Esophagus (tissue), 2 donors: Measurements from ENCODE around the gene PIAS4. TPM values are rescaled to one million over a fixed set of nuclear protein-coding genes. Genes with fewer than 3 reads are reported as not detected.

Source experiments
- H3K27ac ChIP-seq, 2 donors: one replicate each; pipeline ENCODE4 v1.5.1; 2013; ENCODE audit warnings: low read depth in 2 of 2, mild to moderate bottlenecking in 2 of 2, inconsistent platforms in 1 of 2, low read length in 1 of 2, moderate library complexity in 1 of 2
- H3K27me3 ChIP-seq, 2 donors: one replicate each; pipeline ENCODE4 v1.6.1; 2013; ENCODE audit warnings: low read length in 2 of 2, control low read depth in 1 of 2, mild to moderate bottlenecking in 1 of 2; ENCODE audit not compliant: insufficient read depth in 2 of 2, control insufficient read depth in 1 of 2
- H3K36me3 ChIP-seq, 2 donors: one replicate each; pipeline ENCODE4 v1.6.1; 2013; ENCODE audit warnings: low read length in 1 of 2; ENCODE audit not compliant: control insufficient read depth in 2 of 2, insufficient read depth in 2 of 2
- H3K4me1 ChIP-seq, 2 donors: one replicate each; pipeline ENCODE4 v1.6.1; 2013; ENCODE audit warnings: low read length in 1 of 2; ENCODE audit not compliant: control insufficient read depth in 2 of 2, insufficient read depth in 2 of 2
- H3K4me3 ChIP-seq, 2 donors: one replicate each; pipeline ENCODE4 v1.5.1; 2013; ENCODE audit warnings: low read length in 2 of 2, mild to moderate bottlenecking in 2 of 2, low read depth in 1 of 2, moderate library complexity in 1 of 2
- H3K9me3 ChIP-seq, 2 donors: one replicate each; pipeline ENCODE4 v1.6.1; 2013; ENCODE audit warnings: mild to moderate bottlenecking in 2 of 2, low read depth in 1 of 2, low read length in 1 of 2, moderate library complexity in 1 of 2; ENCODE audit not compliant: control insufficient read depth in 2 of 2, insufficient read depth in 1 of 2
- WGBS, 2 donors: extraction: QIAGEN DNeasy Blood & Tissue Kit; methylation state at CpG; one replicate each; pipeline ENCODE4 v1.1.7; 2013; 5-methylcytosine and 5-hydroxymethylcytosine counted together
- polyA plus RNA-seq, 2 donors: library from polyadenylated mRNA; stranded (reverse); fragments of 200-250 nt; gene quantifications; one replicate each; pipeline ENCODE4 v1.2.3, GENCODE V29; 2013
- donor health status: healthy with polysubstance abuse.
- donor health status: Bipolar disorder and iron deficiency.

Gene PIAS4
- polyA plus RNA-seq, 2 donors: 9.6 to 10.9 TPM

DNA sequence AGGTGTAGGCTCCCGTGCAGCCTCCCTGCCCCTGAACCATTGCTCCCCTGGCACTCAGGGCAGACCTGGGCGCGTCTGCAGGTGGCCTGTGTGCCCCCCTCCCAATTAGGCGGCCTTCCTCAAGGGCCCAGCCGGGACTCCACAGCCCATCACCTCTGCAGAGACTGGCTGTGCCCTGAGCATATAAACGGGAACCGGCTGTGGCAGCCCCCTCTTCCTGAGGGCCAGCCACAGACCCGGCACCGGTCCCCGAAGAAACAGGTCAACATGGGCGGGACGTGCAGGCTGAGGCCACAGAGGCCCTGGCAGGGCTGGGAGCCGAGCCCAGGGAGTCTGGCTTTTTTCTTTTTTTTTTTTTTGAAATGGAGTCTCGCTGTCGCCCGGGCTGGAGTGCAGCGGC is 12.0 kb downstream of the PIAS4 start:
- Histone ChIP-seq H3K9me3 (peaks cover 0 to 1% of the 10 kb centered on the region in 2 donors), H3K36me3 (peaks cover 10 to 49% of the 10 kb centered on the region in 2 donors), H3K27ac (no peak overlapping the region), H3K27me3 (no peaks in the 10 kb centered on the region), H3K4me3 (no peak overlapping the region), H3K4me1 (peaks cover 0 to 13% of the 10 kb centered on the region in 2 donors)
- 71 to 75% methylated on average over 17 of the region's 17 CpGs for WGBS, 2 donors

DNA sequence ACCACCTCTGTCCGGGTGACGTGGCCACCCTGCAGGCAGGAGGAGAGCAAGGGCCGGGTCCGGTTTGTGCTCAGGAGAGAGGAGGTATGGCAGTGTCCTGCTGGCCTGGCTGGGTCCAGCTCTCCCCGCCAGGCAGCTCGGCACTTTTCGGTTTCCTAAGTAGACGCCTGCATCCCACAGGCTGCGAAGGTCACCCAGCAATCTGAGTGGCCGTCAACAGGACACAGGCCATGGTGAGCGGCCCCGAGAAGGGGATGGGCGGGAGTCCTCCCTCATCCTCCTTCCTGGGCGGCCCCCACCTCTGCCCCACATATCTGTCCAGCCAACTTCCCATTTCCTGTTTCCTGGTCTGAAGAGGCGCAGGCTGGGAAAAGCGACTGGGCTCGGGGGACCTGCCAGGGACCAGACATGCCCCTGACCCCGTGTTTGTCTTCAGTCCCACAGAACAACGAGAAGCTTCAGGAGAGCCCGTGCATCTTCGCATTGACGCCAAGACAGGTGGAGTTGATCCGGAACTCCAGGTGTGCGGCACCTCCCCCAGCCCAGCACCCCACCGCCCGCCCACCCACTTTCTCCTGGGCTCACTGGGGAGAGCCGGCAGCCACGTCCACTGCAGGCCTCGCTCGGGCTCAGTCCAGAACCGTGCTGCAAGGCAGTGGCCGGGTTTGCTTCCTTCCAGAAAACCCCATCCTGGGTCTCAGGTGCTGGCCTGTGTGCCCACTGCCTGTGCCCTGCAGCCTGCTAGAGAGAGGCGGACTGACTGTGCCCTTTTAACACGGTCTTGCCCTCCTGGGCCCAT is 16.3 kb downstream of the PIAS4 start:
- Histone ChIP-seq H3K4me3 (no peak overlapping the region), H3K27ac (no peak overlapping the region), H3K9me3 (no peaks in the 10 kb centered on the region), H3K36me3 (peaks cover 4 to 41% of the 10 kb centered on the region in 2 donors), H3K4me1 (peaks cover 0 to 2% of the 10 kb centered on the region in 2 donors), H3K27me3 (no peaks in the 10 kb centered on the region)
- WGBS, 2 donors: 85 to 88% methylated on average over 34 of the region's 34 CpGs

DNA sequence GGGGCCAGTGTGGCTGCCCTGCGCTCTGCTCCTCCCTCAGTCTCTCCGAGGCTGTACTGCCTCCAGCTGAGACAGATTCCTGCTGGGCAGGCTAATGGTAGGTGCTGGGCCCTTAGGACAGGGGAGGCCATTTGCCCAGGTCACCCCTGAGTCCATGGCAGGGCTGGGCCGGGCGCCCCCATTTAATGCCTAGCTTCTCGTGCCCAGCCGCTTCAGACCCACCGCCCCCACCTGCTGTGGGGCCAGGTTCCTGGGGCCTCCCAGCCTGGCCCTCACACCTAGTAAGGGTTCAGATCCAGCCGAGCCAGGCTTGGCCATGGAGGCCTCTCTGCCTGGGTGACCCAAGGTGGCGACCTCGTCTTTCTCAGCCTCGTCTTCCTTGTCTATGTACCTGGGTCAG is 17.8 kb downstream of the PIAS4 start:
- no peaks in the 10 kb centered on the region for H3K27me3 ChIP-seq
- no peak overlapping the region for H3K27ac ChIP-seq
- peaks cover 4 to 38% of the 10 kb centered on the region in 2 donors for H3K36me3 ChIP-seq
- no peaks in the 10 kb centered on the region for H3K9me3 ChIP-seq
- WGBS, 2 donors: 73% methylated on average over 11 of the region's 11 CpGs
- no peaks in the 10 kb centered on the region for H3K4me1 ChIP-seq
- H3K4me3 ChIP-seq: no peak overlapping the region

DNA sequence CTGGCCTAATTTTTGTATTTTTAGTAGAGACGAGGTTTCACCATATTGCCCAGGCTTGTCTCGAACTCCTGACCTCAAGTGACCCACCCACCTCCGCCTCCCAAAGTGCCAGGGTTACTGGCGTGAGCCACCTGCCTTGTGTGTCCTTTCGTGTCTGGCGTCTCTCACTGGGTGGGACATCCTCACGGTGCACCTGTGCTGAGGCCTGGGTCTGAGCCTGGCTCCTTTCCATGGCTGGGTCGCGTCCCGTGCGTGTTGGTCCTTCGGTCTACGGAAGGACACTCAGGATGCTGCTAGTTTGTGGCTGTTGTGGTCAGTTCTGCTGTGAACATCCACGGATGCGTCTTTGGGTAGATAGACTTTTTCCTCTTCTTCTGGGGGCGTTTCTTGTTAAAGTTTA is 19.6 kb downstream of the PIAS4 start:
- Histone ChIP-seq H3K36me3 (peaks cover 4 to 50% of the 10 kb centered on the region in 2 donors), H3K4me3 (no peak overlapping the region), H3K4me1 (peaks cover 0 to 4% of the 10 kb centered on the region in 2 donors), H3K27ac (no peak overlapping the region), H3K27me3 (no peaks in the 10 kb centered on the region), H3K9me3 (no peaks in the 10 kb centered on the region)
- 88 to 90% methylated on average over 16 of the region's 16 CpGs for WGBS, 2 donors

DNA sequence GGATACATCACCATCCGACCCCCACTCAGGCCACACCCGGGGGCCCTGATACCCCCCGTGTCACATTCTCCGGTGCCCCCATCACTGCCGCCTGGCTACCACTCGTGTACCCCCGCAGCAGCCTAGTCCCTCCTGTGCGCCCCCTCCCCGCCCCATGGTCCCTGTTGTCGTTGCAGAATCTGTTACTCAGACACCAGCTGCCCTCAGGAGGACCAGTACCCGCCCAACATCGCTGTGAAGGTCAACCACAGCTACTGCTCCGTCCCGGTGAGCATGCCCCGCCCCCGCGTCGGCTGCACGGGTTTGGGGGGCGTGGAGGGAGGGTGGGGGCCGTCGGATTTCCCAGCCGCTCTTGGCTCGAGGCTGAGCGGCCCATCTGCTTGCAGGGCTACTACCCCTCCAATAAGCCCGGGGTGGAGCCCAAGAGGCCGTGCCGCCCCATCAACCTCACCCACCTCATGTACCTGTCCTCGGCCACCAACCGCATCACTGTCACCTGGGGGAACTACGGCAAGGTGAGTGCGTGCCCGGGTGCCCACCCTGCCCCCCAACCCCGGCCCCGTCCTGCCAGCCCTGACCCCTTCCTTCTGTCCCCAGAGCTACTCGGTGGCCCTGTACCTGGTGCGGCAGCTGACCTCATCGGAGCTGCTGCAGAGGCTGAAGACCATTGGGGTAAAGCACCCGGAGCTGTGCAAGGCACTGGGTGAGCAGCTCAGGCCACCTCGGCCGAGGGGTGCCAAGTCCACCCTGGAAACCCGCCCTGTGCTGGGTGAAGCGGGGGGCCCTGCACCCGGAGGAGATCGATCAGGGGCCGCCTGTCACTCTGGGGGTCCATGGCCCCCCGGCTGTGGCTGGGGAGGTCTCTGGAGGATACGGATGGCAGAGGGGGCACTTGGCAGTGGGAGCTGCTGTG is 21.1 kb downstream of the PIAS4 start:
- Histone ChIP-seq H3K36me3 (peaks cover 6 to 52% of the 10 kb centered on the region in 2 donors), H3K4me1 (peaks cover 0 to 4% of the 10 kb centered on the region in 2 donors), H3K27me3 (no peaks in the 10 kb centered on the region), H3K4me3 (no peak overlapping the region), H3K9me3 (no peaks in the 10 kb centered on the region), H3K27ac (no peak overlapping the region)
- 91 to 93% methylated on average over 46 to 48 of the region's 48 CpGs for WGBS, 2 donors

DNA sequence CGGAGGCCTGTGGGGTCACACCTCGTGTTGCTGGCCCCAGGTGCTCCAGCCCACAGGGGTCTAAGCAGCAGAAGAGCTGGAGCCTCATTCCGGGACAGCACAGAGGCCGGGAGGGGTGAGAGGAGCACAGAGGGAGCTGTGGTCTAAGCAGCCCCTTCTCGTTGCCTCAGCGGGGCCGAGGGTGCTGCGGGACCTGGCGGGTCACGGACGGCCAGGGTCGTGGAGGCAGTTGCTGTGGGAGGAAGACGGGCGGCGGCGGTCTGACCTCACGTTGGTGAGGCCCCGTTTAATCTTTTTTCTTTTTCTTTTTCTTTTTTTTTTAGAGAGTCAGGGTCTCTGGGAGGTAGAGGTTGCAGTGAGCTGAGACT is 21.7 kb downstream of the PIAS4 start:
- H3K27me3 ChIP-seq: no peaks in the 10 kb centered on the region
- H3K36me3 ChIP-seq: peaks cover 6 to 54% of the 10 kb centered on the region in 2 donors
- 93 to 98% methylated on average over 17 to 18 of the region's 18 CpGs for WGBS, 2 donors
- H3K9me3 ChIP-seq: no peaks in the 10 kb centered on the region
- no peak overlapping the region for H3K27ac ChIP-seq
- H3K4me1 ChIP-seq: peaks cover 0 to 4% of the 10 kb centered on the region in 2 donors
- H3K4me3 ChIP-seq: no peak overlapping the region

DNA sequence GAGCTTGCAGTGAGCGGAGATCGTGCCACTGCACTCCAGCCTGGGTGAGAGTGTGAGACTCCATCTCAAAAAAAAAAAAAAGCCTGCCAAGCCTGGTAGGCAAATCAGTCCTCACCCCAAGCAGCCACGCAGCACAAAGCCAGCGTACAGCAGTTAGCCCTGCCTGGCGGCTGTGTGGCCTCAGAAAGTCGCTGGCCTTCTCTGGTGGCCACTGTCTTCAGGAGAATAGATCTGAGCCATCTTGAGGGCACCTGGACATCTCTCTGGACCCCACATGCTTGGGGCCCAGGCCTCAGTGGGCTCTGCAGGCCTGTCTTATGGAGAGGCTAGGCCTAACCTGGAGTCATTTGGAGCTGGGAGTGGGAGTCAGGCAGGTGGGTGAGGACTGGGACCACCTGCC is 23.0 kb downstream of the PIAS4 start:
- 92 to 96% methylated on average over 6 of the region's 6 CpGs for WGBS, 2 donors
- H3K36me3 ChIP-seq: peaks cover 5 to 52% of the 10 kb centered on the region in 2 donors
- no peaks in the 10 kb centered on the region for H3K27me3 ChIP-seq
- H3K4me3 ChIP-seq: no peak overlapping the region
- no peak overlapping the region for H3K27ac ChIP-seq
- H3K9me3 ChIP-seq: no peaks in the 10 kb centered on the region
- peaks cover 0 to 4% of the 10 kb centered on the region in 2 donors for H3K4me1 ChIP-seq

DNA sequence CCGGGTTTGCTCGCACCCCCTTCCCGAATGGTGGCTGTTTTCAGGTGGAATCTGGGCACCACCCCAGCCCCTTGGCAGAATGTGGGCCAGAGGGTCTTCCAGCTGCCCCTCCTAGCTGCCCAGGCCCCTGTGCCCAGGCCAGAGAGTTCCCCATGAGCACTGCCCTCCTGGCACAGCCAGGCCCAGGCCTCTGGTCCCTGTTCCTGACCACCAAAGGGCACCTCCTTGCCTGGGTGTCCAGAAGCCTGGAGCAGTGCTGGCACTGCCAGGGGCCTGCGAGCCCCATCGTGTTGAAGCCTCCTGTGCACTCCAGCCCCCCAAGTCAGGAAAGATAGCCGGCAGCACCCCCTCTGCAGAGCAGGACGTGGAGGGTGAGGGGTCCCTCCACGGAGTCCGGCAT is 23.4 kb downstream of the PIAS4 start:
- WGBS, 2 donors: 74 to 81% methylated on average over 9 of the region's 9 CpGs
- H3K9me3 ChIP-seq: no peaks in the 10 kb centered on the region
- no peaks in the 10 kb centered on the region for H3K27me3 ChIP-seq
- H3K27ac ChIP-seq: no peak overlapping the region
- H3K36me3 ChIP-seq: peaks cover 5 to 55% of the 10 kb centered on the region in 2 donors
- H3K4me3 ChIP-seq: no peak overlapping the region
- H3K4me1 ChIP-seq: peaks cover 0 to 4% of the 10 kb centered on the region in 2 donors

DNA sequence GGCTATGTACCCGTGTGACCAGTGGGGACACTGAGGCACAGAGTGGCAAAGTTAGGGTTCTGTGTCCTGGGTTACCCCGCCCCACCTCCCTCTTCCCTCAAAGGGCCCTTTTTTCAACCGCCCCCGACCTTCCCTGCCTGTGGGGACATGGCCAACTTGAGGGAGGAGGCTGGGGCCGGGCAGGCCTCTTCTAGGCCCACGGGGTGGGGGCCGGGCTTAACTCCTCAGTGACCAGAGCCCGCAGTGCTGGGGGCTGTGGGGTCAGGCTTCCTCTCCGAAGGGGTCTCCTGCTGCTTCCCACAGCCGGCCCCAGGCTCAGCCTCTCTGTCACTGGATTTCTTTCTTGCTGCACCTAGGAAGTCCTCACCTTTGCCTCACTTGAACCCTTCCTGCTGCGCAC is 23.9 kb downstream of the PIAS4 start:
- WGBS, 2 donors: 66 to 76% methylated on average over 11 of the region's 11 CpGs
- Histone ChIP-seq H3K27me3 (no peaks in the 10 kb centered on the region), H3K27ac (no peak overlapping the region), H3K36me3 (peaks cover 5 to 60% of the 10 kb centered on the region in 2 donors), H3K4me1 (peaks cover 0 to 4% of the 10 kb centered on the region in 2 donors), H3K4me3 (no peak overlapping the region), H3K9me3 (no peaks in the 10 kb centered on the region)
